Activated CD8-positive, alpha-beta memory T cell treated with anti-CD3 and anti-CD28 coated beads for 4 hours (primary cell): ENCODE measurements around the gene CERCAM.
"Not testable (repeated sequence)": the region's sequence is repeated elsewhere in the genome, so short reads cannot be mapped to it uniquely, and the experiment has no call there.

Source experiments
- DNase-seq, 2 donors: peaks; one replicate each; pipeline ENCODE4 v3.0.0-alpha.2; 2020; ENCODE audit warnings: low read depth in 2 of 2

The CERCAM gene

DNA sequence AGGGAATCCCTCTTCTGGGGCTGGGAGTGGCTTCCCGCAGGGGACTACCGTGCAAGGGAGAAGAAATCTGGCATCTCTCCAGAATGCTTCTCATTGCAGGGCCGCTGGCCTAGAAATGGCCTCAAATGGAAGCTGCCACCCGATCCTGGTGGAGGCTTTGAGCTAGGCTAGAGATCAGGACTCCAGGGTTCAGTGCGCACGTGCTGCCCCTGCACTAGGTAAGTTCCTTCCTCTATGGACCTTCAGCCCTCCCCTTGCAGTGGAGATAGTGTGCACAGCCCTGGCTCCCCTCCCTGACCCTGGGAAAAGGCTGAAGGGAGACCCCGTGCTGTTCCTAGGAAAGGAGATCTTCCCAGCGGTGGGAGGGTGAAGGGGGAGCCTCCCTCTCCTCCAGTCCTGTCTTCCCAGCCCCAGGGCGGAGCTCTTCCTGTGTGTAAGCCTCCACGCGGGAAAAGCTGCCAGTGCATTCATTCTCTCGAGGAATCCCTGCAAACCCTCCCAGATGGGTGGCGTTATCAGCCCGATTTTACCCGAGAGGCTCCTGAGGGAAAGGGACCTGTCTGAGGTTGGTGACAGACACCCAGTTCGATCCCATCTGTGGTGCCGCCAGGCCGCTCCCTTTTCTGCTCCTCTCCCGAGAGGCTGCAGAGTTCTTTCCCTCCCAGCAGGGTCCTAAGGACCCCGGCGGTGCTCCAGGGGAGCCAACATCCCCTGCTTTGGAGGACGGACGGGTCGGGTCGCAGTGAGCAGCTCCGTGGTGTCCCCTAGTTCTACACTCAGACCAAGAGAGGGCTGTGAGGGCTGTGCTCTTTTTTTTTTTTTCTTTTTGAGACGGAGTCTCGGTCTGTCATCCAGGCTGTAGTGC is 1.4 kb upstream of the CERCAM start:
- DNase-seq: no peak

DNA sequence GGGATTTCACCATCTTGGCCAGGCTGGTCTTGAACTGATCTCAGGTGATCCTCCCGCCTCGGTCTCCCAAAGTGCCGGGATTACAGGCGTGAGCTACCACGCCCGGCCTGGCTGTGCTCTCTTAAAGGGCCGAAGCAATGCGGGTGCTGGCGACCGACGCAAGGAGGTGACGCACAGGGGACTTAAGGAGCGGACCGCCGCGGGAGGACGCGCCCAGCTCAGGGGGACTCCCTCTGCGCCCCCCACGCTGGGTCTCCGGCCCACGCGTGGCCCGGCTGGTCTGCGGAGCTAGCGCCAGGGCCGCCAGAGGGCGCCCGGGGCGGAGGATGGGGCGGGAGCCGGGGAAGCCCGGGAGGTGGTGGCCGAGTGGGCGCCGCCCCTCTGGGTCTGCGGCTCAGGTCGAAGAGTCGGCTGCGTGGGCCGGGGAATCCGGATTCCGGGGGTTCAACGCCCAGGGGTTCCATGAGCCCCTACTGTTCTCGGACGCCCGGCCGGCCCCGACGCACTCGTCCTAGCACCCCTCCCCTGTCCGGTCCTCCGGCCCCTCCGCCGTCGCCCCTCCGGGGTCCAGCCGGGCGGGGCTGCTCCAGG is 502 bp upstream of the CERCAM start:
- peak; percentile 34 to 50 for DNase-seq

DNA sequence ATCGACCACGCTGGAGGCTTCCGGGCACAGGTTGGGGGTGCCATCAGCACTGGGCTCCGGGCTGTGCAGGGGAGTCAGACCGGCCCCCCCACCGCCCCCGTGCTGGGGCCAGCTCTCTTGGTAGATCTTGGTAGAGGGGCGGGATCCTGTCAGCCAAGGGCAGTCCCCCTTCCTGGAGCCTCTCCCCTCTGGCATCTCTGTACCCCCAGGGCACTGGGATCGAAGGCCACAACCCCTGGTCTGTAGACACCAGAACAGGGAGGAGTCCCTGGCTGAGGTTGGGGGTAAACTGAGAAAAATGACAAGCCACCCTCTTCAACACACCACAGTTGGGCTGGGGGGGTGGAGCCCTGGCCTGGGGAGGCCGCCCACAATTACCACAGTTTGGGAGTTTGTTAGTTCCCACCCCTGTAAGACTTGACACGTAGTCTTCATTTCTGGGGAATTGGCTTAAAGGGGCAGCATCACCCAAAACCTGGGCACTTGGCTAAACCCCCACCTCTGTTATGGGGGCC is 882 bp downstream of the CERCAM start:
- DNase-seq: no peak

DNA sequence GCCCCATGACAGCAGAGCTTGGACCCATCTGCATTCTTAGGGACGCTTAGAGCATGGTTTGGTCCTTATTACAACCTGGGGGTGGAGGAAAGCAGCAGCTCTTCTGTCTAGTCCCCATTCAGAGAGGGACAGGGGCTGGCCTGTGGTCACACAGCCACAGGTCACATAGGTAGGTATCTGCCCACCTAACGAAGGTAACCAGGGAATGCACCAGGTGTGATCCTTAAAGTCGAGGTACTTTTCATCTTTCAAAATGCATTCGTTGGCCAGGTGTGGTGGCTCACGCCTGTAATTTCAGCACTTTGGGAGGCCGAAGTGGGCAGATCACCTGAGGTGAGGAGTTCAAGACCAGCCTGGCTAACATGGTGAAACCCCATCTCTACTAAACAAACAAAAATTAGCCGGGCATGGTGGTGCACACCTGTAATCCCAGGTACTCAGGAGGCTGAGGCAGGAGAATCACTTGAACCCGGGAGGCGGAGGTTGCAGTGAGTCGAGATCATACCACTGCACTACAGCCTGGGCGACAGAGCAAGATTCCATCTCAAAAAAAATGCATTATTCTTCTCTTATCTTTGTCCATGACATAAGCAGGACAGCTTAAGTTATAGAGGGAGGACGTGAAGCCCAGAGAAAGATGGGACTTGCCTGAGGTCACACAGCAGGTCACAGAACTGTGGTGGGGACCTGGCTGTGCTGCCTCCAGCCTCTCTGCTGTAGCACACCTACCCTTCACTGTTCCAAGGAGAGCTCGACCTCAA is 1.5 kb downstream of the CERCAM start:
- DNase-seq: not testable (repeated sequence)

DNA sequence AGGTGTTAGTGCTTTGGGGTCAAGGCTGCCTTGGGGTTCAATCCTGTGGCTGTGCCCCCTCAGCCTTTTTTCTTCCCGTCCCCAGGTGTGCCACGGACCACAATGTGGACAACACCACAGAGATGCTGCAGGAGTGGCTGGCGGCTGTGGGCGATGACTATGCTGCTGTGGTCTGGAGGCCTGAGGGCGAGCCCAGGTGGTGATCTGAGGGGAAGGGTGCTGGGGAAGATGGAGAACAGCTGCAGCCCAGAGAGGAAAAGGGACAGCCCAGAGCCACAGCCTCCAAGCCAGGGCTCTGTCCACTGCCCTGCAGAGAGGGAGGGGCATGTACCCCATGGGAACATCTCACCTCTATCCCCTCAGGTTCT is 2.1 kb downstream of the CERCAM start:
- no peak for DNase-seq

DNA sequence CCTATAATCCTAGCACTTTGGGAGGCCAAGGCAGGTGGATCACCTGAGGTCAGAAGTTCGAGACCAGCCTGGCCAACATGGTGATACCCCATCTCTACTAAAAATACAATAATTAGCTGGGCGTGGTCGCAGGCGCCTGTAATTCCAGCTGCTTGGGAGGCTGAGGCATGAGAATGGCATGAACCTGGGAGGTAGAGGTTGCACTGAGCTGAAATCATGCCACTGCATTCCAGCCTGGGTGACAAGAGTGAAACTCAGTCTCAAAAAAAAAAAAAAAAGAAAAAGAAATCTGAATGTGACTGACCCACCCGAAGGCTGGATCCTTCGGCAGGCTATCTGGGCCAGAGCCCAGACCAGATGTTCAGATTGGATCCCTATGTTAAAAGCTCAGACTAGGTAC is 2.7 kb downstream of the CERCAM start:
- DNase-seq: not testable (repeated sequence)

DNA sequence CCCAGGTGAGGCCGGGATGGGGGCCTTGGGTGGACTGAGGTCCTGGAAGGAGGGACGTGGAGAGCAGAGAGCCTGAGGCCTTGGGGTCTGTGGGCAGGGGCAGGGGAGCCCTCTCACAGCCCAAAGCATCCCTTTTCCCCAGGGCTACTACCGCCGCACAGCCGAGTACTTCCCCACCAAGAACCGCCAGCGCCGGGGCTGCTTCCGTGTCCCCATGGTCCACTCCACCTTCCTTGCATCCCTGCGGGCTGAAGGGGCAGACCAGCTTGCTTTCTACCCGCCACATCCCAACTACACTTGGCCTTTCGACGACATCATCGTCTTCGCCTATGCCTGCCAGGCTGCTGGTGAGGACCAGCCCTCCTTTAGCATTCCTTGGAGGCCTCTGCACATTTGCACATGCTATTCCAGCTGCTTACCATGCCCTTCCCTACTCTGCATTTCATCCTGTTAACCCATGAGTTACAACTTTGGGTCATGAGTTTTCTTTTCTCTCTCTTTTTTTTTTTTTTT is 3.7 kb downstream of the CERCAM start:
- no peak for DNase-seq

DNA sequence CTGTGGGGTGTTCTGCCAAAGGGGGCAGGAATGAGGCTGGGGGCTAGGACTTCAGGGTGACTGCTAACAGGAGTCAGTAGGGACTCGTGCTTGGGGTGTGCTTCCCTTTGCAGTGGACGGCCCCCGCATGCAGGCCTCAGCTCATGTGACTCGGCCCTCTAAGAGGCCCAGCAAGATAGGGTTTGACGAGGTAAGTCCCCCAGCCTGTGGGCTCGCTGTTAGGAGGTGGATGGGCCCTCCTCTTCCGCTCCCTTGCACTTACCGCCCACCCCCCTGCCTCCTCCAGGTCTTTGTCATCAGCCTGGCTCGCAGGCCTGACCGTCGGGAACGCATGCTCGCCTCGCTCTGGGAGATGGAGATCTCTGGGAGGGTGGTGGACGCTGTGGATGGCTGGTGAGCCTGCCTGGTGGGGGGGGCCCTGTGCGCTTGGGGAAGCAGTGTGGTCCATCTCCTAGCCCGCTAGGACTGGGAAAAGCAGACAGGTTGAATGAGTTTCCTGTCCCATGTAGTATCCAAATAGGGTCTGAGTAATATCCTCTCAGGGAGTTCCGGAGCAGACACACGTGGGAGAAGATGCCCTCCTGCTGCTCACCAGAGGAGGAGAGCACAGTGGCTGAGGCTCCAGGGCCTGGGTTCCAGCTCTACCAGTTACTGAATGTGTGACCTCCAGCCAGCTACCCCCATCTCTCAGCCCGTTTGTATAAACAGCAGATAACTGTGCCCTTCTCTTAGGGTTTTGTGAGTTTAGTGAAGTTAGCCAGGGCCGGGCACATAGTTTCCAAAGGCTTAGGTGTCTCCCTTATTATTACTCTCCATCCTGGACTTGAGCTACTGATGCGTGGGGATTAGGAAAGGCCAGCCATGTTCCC is 8.2 kb downstream of the CERCAM start:
- no peak for DNase-seq

DNA sequence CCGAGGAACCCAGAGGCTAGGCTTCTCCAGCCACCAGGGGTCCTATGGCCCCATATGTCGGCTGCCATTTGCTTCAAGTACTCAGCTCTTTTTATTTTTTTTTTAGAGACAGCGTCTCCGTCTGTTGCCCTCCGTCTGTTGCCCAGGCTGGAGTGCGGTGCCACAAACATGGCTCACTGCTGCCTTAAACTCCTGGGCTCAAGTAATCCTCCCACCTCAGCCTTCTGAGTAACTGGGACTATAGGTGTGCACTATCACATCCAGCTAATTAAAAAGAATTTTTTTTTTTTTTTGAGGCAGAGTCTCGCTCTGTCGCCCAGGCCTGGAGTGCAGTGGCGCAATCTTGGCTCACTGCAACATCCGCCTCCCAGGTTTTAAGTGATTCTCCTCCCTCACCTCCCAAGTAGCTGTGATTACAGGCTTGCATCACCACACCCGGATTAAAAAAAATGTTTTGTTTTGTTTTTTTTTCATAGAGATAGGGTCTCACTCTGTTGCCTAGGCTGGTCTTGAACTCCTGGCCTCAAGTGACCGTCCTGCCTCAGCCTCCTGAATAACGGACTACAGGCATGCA is 8.9 kb downstream of the CERCAM start:
- no peak for DNase-seq

DNA sequence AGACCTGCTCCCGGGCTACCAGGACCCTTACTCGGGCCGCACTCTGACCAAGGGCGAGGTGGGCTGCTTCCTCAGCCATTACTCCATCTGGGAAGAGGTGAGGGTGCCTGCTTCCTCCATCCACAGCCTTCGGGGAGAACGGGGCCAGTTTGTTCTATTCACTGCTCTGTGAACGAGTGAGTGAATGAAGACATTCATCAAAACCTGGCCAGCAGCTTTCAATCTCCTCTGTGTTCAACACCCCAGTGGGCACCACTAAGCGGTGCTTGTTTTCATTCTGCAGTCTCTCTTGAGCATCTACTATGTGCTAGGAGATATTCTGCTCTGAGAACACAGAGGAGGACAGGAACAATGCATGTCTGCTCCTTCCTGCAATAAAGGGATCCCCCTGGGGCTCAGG is 10.6 kb downstream of the CERCAM start:
- no peak for DNase-seq

DNA sequence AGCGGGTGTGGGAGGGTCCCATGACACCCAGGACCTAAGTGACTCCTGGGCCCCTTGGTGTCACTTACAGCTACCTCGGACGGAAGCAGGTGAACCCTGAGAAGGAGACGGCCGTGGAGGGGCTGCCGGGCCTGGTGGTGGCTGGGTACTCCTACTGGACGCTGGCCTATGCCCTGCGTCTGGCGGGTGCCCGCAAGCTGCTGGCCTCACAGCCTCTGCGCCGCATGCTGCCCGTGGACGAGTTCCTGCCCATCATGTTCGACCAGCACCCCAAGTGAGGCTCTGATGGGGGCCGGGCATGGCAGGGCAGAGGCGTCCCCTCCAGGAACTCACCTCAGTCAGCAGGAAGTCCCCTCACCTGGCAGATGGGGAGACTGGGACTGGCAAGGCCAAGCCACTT is 13.7 kb downstream of the CERCAM start:
- DNase-seq: no peak

DNA sequence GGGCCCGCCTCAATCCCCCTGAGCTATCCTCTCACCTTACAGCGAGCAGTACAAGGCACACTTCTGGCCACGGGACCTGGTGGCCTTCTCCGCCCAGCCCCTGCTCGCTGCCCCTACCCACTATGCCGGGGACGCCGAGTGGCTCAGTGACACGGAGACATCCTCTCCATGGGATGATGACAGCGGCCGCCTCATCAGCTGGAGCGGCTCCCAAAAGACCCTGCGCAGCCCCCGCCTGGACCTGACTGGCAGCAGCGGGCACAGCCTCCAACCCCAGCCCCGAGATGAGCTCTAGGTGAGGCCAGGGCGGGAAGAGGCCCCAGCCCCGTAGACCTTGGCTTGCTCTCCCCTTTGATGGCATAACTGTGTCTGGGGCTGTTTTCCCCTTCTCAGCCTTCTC is 15.0 kb downstream of the CERCAM start:
- no peak for DNase-seq

DNA sequence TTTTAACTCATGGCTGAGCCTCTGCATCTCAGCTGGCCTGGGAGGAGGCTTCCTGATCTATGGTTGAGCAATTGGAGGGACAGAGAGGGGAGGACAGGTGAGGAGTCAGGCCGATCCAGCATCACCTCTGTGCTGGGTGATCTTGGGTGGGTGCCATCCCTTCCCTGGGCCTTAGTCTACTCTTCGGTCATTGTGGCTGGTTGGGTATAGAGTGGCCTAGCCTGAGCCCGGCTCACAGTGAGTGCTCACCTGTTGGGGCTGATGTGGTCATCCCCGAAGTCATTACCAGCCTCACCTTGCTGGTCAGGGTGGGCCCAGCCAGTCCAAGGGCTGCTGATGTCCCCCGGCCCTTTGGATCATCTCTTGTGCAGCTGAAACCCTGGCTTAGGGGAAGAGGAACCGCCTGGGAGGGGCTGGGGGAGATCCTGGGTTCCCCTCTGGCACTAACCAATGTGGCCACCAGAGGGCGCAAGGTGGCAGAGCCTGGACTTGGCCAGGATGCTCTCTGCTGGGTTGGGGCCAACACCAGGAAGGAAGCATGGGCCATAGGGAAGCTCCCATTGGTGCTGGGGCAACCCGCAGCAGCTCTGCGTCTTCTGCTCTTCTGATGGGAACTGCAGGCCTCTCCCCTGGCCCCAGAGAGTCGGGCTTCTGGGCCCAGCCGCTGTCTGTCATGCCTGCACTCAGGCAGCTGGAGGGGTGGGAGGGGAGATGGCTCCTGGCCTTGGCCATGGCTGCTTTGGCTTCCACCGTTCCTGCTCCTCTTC is 17.9 kb downstream of the CERCAM start:
- DNase-seq: peak; percentile 55 to 66

DNA sequence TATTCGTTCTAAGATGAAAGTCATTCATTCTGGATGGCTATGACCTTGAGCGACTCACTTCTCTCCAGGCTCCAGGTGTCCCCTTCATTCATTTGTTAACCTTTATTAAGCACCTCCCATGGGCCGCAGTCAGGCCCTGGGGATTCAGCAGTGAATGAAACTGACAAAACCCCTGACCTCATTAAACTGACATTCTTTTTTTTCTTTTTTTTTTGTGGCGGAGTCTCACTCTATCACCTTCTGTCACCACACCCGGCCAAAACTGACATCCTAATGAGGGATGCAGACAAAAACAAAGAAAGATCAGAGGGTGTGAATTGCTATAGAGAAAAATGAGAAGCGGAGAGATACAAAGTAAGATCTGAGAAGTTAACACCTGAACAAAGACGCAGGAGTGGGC is 18.6 kb downstream of the CERCAM start:
- no peak for DNase-seq

DNA sequence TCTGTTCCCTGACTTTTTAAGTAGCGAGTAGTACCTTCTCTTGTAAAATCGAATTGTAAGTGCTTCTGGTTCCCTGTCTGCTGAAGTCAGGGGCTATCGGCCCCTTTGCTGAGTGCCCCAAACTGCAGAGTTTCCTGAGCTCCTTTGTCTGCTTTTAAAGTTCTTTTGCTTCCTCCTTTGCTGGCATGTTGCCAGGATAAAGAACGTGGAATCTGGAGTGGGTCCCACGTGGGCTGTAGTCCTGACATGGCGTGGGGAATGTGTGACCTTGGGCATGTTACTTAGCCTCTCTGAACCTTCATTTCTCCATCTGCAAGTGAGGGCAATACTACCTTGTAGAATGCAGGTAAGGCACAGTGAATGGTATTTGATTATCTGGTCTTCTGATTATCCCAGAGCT is 21.5 kb downstream of the CERCAM start:
- no peak for DNase-seq

DNA sequence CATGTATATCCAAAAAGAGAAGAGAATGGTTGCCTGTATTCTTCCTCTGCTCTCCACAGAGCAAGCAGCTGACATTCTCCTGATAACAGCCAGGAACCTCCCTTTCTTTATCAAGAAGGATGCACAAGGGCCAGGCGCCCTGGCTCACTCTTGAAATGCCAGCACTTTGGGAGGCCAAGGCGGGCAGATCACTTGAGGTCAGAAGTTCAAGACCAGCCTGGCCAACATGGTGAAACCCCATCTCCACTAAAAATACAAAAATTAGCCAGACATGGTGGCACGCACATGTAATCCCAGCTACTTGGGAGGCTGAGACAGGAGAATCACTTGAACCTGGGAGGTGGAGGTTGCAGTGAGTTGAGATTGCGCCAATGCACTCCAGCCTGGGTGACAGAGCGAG is 25.8 kb downstream of the CERCAM start:
- DNase-seq: not testable (repeated sequence)

DNA sequence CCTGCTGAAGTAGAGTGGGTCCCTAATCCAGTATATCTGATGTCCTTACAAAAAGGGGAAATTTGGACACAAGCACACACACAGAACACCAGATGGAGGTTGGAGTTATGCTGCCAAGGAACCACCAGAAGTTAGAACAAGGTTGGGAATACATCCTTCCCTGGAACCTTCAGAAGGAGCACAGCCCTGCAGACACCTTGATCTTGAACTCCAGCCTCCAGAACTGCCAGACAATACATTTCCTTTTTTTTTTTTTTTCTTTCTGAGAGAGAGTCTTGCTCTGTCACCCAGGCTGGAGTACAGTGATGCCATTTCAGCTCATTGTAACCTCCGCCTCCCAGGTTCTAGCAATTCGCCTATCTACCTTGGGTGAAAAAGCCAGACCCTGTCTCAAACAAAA is 28.1 kb downstream of the CERCAM start:
- no peak for DNase-seq

DNA sequence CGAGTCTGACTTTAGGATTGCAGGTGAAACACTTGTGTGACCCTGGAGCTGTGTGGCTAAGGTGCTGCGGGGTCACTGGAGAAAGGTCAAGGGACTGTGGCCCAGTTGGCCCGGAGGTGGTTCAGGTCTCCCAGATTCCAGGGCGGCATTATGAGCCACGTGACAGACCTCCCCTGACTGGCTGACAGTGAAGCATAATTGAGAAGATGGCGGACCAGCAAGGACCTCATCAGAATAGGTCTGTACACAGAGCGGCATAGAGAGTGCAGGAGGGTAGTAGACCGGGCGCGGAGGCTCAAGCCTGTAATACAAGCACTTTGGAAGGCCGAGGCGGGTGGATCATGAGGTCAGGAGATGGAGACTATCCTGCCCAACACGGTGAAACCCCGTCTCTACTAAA is 34.3 kb downstream of the CERCAM start:
- DNase-seq: no peak

DNA sequence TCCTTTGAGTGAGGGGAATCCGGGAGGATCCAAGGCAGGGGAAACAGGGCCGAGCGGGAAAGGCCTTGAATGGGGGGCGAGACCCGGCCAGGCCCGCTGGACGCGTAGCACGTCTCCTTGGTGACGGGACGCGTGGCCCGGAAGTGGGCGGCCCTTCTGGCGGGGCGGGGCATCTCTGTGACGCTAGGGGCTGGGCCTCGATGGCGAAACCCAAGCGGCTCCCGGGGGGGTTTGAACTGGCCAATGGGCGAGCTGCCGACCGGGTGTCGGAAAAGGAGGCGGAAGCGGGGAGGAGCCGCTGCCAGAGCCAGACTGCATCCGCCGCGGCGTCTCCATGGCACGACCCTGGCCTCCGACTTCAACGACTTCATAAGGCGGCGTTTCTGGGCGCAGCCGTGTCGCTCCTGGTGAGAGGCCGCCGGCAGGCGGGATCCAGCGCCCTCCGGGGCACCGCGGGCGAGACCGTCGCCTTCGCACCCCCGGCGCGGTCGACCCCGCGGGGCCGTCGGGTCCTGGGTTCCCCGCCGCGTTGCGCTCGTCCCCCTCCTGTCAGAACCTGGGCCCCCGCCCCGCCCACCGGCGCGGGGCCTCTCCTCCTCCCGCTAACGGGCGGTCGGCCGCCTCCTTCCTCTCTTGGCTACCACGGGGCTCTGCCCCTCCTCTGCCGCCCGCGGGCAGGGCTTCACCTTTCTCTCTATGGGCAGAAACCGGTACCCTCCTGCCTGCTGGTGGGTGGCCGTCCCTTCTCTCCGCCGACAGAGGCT is 35.4 kb downstream of the CERCAM start, which contains the start of gene ODF2:
ODF2 (plus strand) TSS at position 158 of the 764 bp plus-strand sequence; CDS start at position 244, 86 bp downstream.
- peak; percentile 98 for DNase-seq
